GM19035 (cell line): ENCODE measurements around the gene CEP20.

ENCODE experiments used
- ATAC-seq: cut with Tn5 transposase; IDR thresholded peaks from one replicate; pipeline ENCODE4 v1.9.1; 2021; ENCODE audit not compliant: unreplicated experiment

CEP20 gene

DNA sequence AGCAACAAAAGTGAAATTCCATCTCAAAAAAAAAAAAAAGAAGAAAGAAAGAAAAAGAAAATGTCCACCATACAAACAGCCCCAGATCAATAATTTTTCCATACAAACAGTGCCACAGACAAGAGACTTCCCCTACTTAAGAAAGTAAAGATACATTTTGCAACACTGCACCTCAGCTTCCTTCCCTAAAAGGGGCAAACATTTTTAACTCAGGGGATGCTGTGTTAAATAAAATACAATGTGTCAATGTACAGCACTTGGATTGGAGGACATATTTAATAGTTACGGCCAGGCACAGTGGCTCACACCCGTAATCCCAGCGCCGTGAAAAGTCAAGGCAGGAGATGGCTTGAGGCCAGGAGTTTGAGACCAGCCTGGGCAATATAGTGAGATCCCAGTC, 53.9 kb downstream of the CEP20 start:
- ATAC-seq: no peak

DNA sequence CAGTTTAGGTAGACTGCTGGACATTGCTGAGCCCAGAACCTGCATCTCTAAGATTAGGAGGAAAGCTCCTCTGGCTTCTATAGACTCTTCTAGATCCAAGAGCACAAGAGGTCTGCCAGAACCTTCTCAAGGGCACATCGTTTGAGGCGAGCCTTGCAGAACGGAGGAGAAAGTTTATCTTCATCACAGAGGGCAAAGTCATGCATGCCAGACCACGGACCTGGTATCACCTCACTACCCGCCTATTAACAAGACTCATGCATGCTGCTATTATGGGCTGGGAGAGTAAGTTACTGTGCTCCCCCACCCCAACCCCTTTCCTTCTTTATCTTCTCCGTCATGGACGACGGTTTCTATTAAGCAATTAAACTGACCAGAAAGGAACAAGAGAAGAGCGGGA, 54.9 kb downstream of the CEP20 start:
- ATAC-seq: no peak

DNA sequence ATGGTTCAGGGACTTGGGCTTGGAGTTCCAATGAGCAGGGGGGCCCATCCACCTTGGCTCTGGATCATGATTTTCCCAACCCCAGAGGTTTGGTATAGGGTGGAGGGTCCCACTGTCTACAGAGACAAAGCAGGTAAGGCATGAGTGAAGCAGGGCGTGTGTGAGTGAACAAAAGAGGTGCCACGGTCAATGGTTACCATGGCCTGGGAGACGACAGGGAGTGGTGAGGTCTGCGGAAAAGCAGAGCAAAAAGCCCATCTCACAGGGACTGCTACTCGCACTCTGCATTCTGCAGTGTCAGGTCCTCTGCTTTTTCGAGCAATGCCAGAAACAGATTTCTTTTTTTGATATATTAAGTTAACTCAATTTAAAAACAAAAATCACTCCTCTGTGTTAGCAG, 56.2 kb downstream of the CEP20 start:
- no peak for ATAC-seq

DNA sequence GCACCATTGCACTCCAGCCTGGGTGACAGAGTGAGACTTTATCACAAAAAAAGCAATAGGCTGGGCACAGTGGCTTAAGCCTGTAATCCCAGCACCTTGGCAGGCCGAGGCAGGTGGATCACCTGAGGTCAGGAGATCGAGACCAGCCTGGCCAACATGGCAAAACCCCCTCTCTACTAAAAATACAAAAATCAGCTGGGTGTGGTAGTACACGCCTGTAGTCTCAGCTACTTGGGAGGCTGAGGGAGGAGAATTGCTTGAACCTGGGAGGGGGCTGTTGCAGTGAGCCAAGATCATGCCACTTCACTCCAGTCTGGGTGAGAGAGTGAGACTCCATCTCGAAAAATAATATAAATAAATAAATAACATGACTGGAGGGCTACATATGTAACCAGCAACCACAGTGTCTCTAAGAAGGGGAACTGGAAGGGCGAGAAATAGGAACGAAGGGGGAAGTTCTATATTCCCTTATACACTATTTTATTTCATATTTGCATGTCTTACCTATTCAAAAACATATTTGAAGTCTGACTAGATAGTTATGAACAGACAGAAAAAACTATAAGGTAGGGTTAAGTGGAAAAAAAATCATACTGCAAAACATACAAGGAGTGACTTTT, 57.5 kb downstream of the CEP20 start:
- no peak for ATAC-seq

DNA sequence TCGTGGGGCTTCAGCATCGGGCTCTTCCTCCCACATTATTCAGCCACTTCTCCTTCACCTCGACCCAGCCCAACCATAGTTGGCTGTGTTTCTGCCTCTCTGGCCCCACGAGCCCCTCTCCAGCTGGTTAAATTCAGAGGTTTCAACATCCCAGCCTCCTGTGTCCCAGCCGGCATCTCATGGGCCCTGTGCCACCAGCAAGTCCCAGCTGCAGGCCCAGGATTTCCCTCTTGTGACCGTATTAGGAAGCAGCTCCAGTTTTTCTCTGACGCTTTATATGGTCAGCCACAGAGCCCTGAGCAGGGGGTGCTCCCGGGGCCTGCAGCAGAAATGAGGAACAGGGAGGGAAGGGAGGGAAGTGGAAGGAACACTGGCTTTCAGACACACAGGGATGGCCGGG, 58.9 kb downstream of the CEP20 start:
- no peak for ATAC-seq

DNA sequence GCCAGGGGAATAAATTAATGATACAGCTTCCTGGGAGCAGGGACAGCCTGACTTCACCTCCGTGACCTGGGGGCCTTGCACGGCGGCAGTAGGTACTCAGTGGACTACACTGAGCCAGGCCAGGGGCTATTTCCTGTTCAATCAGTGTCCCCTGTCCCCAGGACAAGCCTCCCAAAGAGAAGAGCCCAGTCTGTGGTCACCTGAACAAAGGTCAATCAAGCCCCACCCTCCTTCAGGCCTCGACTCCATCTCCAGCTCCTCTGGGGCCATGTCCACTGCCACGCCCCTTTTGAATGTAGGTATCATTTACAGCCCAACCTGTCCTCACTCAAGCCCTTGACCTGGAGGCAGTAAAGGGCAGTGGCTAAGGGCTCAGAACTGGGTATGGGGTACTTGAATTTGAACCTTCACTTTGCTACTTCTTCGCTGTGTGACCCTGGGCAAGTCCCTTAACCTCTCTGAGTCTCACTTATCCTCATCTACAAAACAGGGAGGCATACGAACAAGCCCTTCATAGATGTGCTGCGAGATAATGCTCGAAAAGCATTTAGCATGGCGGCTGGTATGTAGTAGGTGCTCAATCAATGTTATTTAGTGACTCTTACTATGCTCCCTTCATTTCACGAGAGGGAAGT, 60.6 kb downstream of the CEP20 start:
- no peak for ATAC-seq

DNA sequence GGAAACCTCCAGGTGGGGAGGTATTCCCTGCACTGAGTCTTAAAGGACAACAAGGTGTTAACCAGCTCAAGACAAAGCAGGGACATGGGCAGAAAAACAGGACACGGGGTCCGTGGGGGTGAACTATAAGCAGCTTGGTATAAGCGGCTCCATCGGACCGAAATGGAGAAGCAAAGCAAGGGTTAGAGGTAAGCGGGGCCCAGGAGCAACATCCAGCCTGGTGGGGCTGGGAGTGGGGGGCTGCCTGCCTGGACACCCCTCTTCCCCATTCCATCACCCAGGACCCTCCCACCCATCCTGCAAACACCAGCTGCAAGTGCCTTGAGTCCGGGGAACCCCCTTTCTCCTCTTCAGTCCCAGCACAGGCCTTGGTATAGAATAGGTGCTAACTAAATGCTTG, 61.1 kb downstream of the CEP20 start:
- ATAC-seq: no peak

DNA sequence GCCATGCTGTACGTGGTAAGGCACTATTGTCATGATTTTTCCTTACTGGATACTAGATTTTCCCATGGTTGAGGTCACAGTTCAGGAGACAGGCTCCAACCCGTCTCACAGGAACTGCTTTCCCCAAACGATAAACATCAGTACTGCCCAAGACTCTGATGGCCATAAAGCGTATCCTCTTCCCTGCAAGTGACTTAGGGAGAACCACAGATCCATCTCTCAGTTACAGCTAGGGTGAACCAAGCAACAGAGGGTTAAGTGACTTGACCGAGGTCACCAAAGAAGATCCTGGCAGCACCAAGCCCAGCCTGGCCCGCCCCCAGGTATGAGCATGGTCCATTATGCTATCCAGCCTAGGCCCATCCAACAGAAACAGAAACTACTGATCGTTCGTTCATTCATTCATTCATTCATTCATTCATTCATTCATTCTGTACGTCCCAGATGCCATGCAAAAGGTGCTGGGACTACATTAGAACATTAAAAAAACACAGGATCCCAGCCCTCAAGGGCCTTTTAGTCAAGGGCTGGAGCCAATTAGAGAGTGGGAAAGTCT, 62.6 kb downstream of the CEP20 start:
- no peak for ATAC-seq

DNA sequence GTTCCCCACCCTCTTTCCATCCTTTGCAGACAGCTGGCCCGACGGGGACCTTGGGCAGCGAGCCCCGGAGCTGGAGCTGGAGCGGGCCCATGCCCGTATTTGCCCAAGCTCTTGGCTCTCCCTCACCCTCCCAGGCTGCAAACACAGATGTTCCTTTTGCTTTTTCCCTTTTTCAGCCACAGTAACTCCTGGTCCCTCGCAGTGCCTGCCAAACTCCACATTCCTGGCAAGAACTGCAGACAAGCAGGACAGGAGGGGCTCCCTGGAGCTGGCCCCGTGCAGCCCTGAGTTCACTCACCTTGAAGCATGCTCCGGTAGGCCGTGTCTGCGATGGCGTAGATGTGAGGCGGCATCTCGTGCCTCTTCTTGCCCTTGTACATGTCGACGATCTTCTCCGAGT, 65.4 kb downstream of the CEP20 start:
- no peak for ATAC-seq

DNA sequence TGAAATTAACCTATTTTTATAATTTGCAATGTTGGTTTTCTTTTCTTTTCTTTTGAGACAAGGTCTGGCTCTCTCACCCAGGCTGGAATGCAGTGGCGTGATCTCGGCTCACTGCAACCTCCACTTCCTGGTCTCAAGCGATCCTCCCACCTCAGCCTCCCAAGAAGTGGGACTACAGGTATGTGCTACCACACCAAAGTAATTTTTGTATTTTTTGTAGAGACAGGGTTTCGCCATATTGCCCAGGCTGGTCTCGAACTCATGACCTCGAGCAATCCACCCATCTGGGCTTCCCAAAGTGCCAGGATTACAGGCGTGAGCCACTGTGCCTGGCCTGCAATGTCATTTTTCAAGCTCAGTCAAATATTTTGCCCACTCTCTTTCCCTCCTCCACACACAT, 67.6 kb downstream of the CEP20 start:
- ATAC-seq: no peak

DNA sequence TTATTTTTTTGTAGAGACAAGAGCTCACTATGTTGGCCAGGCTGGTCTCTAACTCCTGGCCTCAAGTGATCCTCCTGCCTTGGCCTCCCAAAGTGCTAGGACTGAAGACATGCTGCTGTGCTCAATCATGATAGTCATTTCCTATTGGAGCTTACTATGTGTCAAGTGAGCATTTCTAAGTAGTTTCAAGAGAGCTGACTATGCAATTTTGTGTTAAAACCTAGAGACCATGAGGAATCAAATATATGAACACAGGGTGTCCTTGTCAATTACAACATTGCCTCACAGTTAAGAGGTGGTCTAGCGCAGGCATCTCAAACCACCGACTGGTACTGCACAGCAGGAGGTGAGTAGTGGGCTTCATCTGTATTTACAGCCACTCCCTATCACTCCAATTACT, 69.4 kb downstream of the CEP20 start:
- ATAC-seq: no peak

DNA sequence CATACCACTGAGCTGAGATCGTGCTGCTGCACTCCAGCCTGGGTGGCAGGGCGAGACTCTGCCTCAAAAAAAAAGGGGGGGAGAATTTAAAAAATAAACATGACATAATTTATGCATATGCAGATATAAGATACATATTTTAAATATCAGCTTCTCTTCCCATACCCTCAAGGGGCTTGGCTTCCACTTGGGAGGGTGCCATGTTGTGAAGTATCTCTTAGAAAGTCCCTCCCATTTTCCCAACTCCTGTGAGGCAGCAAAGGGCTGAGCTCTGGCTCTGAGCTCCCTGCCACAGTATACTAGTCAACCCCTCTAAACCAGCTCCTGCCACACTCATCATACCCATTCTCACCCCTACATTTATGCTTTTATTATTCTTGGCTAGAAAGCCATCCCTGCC, 71.0 kb downstream of the CEP20 start:
- no peak for ATAC-seq

DNA sequence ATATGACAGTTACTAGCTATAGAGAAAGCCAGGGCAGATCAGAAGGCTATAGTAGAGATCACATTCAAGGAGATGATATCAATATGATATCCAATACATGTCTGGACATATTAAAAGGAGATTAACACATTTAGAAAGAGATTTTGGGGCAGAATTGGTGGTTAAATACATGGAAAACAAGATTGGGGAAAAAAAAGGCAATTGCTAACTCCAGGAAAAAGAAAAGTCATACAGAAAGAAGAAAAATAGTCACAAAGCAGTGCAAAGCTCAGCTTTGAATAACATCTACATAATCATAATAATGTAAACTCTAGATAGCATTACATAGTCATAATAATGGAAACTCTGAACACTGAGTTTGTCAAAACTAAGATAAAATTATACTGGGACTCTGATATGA, 72.2 kb downstream of the CEP20 start:
- no peak for ATAC-seq
